ENCODE measurements around the gene COTL1.

GRCh38 chr16:84612686-84613085 is 5.2 kb downstream of the COTL1 start:
- TF ChIP-seq NFE2 (IDR thresholded peaks at IDR 0.05; ENCODE audit: low read depth) (no peak), CTCF (IDR thresholded peaks at IDR 0.05 in 2 of 3, conservative IDR thresholded peaks at IDR 0.05 in 1 of 3; ENCODE audit: insufficient read depth in 2 of 3, low read depth in 1 of 3, low read length in 3 of 3) (no peak), HLTF (IDR thresholded peaks at IDR 0.05) (no peak), RAD21 (CRISPR knock-in tag; conservative IDR thresholded peaks at IDR 0.05 in 1 of 2, IDR thresholded peaks at IDR 0.05 in 1 of 2) (no peak), ETS1 (conservative IDR thresholded peaks at IDR 0.05; ENCODE audit: control insufficient read depth, low read depth, low read length) (no peak), EZH2 (IDR thresholded peaks at IDR 0.05; ENCODE audit: borderline replicate concordance, low read depth, low read length) (no peak), MAFG (tag; conservative IDR thresholded peaks at IDR 0.05) (no peak), ZBTB43 (CRISPR knock-in tag; IDR thresholded peaks at IDR 0.05) (no peak), ZNF23 (CRISPR knock-in tag; IDR thresholded peaks at IDR 0.05) (no peak), POLR2A (conservative IDR thresholded peaks at IDR 0.05) (no peak), OTX1 (CRISPR knock-in tag; IDR thresholded peaks at IDR 0.05) (no peak), HOMEZ (CRISPR knock-in tag; IDR thresholded peaks at IDR 0.05) (no peak), MCM2 (IDR thresholded peaks at IDR 0.05; ENCODE audit: low read depth) (no peak), DNMT1 (IDR thresholded peaks at IDR 0.05) (no peak)

Measured in K562 (cell line).